Stimulated activated CD8-positive, alpha-beta memory T cell treated with anti-CD3 and anti-CD28 coated beads, Interleukin-7, amount 100 ng/mL, for 24 hours (primary cell): ENCODE results near the gene RNF141.

Experiments
- DNase-seq: peaks from one replicate; pipeline ENCODE4 v3.0.0-alpha.2; 2020; ENCODE audit warnings: low read depth

RNF141 gene

DNA sequence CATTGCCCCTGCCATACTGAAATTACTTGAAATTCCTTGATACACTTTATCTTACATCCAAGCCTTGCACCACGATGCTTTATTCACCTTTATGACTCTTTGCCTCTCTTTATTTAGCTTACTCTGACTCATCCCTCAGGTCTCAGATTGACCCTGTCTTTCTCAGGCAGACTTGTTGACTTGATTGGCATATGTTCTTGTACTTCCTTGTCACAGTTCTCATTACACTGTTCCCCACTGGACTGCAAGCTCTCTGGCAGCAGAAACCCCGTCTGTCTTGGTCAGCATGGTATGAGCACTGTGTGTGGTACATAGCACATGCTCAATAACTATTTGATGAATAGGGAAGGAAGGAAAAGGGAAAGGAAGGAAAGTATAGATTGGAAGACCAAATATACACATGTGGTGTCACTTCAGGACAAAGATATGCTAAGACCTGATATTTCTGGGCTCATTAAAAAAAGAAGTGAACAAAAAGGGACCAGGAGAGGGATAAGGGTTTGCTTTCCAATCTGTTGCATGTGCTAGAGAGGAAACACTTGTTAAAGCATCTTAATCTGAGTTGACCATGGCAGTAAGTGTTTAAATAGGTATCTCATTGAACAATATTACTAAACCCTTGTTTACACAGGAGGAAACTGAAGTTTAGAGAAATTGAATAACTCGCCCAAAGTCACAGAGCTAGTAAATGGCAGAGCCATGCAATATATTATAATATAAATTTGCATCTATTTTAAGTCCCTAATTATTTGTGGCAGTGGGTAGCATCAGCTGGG, 20.2 kb upstream of the RNF141 start:
- no peak for DNase-seq

DNA sequence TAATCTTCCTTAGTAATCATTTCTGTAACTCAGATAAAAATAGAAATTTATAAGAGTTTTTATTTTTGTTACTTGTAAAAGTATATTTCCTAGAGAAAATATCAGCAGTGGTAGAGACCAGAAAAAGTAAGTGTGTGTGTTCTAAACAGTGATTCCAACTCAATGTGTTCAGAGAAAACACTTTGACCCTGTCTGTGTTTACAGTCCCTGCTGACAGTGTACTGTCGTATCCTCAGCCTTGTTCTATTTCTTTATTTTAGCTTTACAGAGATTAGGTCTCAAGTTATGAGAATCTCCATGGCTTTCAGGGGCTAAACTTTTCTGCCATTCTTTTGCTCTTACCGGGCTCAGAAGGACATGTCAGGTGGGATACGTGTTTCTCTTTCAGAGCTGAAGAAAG, 17.3 kb upstream of the RNF141 start:
- no peak for DNase-seq

DNA sequence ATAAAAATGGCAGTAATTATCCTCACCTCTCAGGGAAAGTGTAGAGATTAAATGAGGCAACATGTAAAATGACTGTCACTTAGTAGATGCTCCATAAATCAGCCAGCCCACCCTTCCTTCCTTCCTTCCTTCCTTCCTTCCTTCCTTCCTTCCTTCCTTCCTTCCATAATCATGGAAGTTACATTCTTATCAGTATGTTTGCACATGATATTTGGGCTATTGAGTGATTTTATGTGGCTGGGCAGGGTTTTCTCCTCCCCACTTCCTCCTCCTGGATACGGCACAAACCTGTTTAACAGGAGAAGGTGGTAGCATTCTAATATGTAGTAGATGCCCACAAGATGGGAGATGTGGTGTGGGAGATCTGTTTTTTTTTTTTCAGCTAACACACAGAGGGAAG, 15.6 kb upstream of the RNF141 start:
- no peak for DNase-seq

DNA sequence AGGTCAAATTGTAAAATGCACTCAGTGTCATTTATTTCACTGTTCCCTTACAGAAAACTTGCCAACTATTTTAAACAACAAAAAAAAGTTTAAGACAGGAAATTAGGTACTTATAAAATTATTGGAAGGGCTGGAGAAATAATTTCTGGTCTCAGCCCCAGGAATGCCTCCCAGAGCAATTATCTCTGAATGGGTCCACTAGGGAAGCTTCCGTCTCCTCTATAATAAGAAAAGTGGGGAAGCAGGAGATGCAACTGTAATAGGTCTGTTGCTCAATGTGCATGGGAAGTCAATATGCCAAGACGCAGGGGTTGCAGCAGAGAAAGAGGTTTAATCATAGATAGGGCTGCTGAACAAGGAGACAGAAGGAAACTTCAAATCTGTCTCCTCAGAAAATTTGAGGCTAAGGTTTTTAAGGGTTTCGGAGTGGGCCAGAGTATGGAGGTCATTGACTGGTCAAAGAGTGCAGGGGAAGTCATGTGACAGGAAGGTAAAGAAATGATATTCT, 10.9 kb upstream of the RNF141 start:
- no peak for DNase-seq

DNA sequence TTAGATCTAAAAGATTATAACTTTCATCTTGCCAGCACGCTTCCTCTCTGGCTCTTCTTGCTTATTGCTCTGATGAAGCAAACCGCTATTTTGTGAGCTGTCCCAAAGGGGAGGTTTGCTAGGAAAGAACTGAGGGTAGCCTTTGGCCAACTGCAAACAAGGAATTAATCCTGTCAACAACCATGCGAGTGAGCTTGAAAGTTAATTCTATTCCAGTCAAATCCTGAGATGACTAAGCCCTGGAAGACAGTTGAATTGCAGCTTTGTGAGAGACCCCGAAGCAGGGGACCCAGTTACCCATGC, 10.3 kb upstream of the RNF141 start:
- DNase-seq = no peak

DNA sequence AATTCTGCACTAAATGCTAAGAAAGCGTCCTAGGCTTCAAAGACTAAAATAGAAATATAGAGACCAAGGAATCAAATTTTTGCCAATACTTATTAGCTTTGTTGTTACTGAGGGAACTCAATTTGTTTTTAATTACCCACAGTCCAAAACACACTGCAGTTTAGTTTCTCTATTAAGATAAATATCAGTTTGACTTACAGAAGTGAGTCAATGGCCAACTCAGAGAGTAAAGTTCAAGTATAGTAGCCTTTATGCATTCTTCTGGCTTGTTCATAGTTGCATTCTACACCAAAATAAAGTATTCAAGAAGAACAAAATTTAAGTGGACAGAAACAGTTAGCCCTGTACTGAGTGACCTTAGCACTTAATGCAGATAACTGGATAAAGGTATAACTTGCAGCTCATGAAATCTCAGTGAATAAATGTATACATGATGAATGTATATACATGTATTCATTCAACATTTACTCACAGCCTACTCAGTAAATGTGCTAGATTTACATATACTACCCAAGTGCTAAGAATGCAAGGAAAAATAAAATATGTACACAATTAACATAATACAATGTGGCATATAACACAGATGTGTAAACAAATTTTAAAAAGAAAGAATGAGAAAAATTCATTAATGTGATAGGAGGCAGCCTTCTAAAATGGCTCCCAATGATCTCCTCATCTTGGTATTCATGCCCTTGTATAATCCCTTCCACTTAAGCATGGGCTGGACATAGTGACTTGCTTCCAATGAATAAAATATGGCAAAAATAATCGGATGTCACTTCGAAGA, 9.7 kb upstream of the RNF141 start:
- DNase-seq = no peak

DNA sequence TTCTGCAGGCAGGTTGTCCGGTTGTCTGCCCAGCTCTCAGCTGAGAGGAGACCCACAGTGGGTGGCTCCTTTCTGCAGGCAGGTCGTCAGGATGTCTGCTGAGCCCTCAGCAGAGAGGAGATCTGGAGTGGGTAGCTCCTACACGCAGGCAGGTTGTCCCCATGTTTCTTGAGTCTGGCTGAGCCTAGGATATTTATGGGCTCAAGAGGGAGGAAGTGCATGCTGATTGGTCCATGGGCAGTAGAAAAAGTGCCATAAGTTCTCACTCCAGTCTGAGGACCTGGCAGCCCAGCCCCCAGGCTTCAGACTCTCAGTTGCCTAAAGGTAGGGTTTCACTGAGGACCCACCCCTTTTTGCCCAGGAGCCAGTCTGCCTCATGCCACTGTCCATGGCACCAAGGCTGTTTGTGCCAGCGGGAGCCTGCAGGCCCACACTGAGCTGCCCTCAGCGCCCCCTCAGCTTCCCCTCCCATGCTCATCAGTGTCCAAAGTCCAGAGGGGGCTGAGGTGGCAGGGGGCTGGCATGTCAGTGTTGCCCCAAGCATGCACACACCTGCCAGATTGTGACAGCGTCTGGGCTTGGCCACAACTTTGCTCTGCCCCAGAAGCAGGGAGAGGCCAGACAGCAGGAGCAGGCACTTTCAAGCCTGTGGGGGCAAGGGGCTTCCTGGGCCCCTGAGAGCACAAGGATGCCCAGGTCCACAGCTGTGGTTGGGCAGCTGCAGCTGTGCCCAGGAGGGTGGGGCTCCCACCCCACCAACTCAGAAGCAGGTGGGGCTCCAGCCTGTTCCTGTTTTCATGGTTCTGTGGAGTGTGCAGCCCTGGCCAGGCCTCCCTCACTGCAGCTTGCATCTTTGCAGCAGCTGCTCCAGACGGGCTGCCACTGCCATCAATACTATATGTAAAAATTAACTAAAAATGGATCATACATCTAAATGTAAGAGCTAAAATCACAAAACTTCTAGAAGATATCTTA, 3.8 kb upstream of the RNF141 start:
- DNase-seq = no peak

DNA sequence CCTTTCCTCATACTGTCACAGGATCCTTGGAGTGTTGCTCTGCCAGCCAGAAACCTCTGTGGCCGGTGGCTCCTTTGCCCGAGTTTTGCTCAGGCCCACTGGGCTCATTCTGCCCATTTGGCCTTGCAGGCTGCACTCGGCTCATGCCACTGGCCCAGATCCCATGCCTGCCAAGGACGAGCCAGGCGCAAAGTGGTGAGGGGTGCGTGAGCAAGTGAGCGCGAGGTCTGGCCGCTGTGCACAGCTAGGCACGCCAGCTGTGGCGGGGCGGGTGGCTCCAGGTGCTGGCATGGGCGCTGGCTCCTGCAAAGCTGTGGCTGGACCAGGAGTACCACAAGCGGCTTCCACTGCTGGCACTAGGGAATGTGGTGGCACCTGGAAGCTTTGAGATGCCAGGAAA, 2.8 kb upstream of the RNF141 start:
- DNase-seq = no peak

DNA sequence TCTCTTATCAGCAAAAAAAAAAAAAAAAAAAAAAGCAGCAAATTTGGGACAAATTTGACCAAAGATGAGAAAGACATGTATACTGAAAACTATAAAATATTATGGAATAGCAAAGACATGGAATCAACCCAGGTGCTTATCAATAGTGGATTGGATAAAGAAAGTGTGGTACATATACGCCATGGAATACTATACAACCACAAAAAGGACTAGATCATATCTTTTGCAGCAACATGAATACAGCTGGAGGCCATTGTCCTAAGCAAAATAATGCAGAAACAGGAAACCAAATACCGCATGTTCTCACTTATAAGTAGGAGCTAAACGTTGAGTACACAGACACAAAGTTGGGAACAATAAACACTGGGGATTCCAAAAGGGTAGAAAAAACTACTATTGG, 1.8 kb upstream of the RNF141 start:
- DNase-seq = no peak

DNA sequence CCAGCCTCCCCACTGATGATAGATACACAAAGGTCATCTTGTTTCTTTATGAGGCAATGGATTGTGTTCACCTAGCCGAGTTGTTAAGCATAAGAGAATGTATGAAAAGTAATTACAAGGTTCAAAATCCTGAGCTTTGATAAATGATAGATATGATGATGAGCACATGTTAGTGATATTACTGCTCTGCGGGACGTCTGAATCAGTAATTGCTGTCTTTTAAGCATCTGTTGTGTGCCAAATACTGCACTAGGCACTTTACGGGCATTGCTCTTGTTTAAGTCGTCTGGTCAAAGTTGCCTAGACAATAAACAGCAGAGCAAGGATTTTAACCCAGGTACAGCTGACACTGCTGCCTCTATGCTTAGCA, 559 bp upstream of the RNF141 start:
- no peak for DNase-seq

DNA sequence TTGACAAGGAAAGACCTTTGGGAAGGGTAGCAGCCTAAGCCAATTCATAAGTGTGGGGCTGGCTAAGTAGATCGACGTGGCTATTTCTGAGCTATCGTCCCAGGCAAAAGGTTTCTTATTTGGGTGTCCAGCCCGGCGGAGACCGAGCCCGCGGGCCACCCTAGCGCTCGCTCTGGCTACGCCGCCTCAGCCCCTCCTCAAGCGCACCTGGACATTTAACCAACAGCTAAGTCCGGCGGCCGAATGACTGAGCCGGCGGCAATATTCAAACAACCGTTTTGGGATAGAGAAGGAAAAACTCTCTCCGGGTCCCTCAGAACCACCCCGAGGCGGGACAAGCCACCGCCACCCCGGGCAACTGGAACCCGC, 457 bp downstream of the RNF141 start:
- DNase-seq = no peak

DNA sequence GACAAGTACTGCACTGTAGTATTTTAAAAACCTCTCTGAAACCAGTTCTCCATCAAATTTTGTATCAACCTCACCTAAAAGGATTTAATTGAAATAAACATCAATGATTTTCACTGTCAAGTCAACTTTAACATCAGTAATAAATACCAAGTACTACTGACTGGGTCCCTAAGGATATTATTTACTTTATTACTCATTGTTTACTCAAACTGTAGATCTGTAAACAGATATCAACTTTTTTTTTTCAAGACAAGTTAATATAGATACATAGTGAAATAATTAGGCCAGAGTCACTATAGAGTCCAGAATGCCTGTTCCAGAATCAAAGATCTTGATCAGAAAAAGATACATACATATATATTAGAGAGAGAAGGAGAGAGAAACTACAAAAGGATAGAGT, 1.6 kb downstream of the RNF141 start:
- no peak for DNase-seq

DNA sequence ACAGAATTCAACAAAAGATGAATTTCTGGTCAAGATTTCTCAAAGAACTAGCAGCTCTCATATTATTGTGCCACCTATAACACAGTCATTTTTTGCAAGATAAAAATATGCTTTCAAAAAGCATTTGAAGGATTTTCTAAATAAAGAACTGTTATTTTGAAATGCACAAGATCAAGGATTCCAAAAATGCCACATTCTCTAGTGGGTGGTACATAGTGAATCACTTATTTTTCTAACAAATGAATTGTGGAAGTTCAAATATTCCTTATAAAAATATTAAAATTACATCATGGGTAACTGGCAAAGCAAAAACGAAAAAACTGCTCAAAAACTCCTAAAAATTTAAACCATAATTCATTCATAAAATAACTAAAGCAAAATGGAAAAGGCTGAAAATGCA, 2.1 kb downstream of the RNF141 start:
- DNase-seq = no peak

DNA sequence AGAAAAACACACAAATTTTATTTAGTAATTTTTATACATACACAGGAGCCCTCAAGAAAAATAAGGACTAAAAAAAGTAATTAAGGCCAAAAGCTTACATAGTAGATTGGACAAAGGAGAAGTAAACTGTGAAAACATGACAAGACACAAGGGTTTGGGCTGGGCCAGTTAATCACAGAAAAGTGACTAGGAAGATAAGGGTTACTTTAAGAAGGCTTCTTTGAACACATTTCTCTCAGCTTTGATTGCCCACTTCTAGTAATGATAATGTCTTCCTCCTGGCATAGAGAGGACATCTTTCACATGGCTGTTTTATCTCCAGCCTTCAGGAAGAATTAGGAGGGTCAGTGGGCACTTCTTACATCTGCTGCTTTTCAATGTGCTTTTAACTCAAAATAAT, 3.4 kb downstream of the RNF141 start:
- no peak for DNase-seq

DNA sequence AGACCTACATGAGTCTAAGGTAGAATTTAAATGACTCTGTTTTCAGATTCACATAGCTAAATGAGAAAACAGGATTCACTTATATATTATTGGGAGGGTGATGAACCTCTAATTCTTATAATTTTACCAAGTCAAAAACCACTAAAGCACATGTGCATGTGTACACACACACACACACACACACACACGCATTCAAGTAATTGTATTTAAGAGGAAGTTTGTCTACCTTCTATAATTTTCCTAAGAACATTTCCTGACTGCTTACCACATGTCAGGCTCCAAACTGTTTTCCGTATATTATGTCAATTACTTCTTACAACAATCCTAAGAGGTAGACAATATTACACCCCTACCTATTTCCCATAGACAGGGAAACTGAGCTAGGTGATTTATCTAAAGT, 6.7 kb downstream of the RNF141 start:
- no peak for DNase-seq

DNA sequence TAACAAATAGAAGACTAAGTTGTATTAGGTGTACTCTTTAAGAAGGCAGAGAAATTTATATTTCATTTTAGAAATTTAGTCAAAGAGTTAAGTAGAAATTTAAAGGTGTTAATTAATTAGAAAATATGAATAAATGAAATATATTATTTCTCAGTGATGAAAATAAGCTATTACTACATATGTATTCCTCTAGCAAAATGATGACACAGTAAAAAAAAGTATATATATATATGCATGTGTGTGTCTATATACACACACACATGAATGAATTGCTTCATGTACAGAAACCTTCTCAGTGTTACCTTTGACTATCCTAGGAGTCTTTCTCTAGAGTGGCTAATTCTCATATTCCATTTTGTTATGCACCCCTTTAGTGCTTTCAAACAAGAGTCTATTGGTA, 7.7 kb downstream of the RNF141 start:
- DNase-seq = no peak

DNA sequence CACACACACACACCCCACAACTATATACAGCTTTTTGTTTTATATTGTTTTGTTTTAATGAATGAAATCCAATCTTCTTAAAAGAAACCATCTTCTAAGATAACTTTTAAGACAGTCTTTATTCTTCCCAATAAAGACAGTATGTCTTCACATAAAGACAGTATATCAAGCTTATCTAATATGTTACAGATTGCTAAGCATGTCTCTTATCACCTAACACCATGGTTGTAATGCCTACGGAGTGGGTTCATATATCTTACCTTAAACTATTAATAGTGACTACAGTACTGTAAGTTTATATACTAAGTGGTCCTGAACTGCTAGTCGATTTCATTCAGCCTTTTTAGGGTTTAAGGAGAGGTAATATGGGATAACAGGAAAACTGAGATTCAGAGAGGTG, 8.5 kb downstream of the RNF141 start:
- no peak for DNase-seq

DNA sequence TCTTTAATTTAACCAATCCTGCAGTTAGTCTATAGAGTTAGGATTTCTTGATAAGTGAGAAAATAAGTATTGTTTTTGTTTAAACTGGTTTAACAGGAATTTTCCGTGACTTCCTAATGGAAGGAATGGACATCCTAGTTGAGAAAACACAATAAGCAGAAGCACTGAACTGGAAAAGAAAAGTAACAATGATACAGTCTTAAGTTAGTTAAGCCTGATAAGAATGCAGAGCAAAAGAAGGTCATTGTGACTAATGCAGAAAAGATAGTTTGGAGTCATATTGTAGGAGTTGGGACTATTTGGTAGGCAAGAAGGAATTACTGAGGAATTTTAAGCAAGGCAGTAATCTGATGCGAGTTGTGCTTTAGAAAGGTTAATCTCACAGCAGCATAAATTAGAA, 11.7 kb downstream of the RNF141 start:
- no peak for DNase-seq

DNA sequence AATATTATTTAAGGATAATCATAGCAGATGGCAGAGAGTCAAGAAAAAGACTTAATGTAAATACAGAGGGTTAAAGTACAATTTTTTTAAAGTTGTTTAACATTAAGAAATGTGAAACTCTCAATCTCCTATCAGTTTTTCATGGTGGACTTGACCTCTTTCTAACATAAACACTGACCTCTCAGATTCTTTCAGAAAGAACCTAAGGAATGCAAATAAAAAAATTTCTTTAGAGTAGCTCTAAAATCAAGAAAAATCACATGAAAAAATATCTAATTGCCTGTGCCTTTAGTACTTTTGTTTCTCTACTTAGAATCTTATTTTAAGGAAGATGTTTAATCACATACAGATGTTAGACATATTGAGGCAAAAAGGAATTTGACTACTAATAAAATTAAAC, 12.9 kb downstream of the RNF141 start:
- DNase-seq = no peak

DNA sequence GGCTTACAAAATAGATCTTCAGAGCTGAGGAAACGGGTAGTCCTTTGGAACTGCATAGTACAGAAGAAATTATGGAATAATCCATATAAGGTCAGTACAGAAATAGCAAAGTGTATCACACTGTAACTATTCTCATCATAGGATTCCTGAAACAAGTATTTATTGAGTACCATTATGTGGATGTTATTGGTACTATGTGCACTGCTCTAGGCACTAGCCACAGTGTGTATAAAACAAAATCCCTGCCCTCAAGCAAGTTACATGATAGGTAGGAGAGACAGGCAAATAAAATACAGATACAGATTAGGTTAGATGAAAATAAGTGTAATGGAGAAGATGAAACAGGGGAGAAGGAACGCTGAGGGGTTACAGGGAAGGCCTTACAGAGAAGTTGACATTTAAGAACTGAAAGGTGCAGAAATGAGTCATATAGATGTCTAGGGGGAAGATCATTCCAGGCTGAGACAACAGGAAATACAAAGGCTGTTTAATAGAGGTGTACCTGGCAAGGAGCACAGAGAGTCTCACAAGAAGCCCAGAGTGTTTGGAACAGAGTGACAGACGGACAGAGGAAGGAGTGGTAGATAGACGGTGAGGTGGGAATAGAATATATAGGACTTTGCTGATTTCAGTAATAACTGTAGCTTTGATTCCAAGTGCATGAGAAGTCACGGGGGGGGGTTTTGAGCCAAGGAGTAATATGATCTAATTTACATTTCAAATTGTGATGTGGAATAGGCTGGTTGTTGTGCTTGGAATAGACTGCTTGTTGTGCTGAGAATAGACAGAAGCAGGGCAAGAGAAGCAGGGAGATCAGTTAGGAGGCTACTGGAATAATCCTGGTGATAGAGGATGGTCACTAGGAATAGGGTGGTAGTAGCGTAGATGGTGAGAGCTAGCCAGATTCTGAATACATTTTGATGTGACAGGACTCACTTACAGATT, 13.7 kb downstream of the RNF141 start:
- no peak for DNase-seq

DNA sequence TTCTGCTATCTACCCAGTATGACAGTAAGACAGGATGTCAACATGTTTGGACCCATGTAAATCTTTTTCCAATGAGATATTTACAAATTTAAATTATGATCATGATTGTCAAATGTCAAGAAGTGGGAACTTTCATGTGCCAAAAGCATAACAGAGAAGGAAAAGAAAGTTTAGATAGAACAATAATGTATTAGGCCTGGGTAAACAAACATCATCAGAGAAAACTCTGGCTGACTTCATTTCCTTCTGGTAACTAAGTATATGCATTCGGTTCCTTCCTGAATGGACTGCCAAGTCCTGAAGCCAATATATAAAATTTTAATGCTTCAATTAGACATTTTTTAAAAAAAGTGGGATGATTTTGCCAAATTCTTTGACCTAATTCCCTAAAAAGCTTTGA, 16.5 kb downstream of the RNF141 start:
- no peak for DNase-seq

DNA sequence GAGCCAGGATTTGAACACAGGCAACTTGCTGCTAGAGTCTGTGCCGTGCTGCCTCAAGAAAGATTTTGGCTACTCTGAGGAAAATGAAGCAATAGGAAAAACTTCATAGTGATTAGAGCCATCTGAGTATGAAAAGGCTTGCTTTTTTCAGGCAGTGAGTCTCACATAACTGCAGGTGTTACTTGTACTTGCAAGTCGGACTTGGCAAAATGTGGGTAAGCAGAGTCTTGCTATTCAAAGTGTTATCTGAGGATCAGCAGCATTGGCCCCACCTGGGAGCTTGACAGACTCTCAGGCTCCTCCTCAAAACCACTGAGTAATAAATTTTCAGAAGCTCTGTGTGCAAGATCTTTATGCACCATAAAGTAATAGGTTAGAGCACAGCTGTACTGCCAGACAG, 18.1 kb downstream of the RNF141 start:
- no peak for DNase-seq
